22Rv1 (cell line): Measurements from ENCODE around the gene NUDT1.

Experiments
- H3K27ac ChIP-seq: fragments of 450-650 bp; 2 replicates; pipeline ENCODE4 v1.5.1; 2017
- CTCF ChIP-seq: fragments of 450-650 bp; IDR thresholded peaks from 2 replicates; pipeline ENCODE4 v1.5.1; 2017; ENCODE audit warnings: mild to moderate bottlenecking
- ZFX ChIP-seq: fragments of 450-650 bp; IDR thresholded peaks from 2 replicates; pipeline ENCODE4 v1.6.1; 2017; ENCODE audit warnings: antibody characterized with exemption, borderline replicate concordance

NUDT1 gene

GRCh38 chr7:2243458-2243857 lies 1.4 kb downstream of the NUDT1 start:
- TF ChIP-seq ZFX (no peak), CTCF (no peak)
- H3K27ac ChIP-seq = peak overlapping the region; percentile 77

- no peak overlapping the region for H3K27ac ChIP-seq
- no peak for TF ChIP-seq ZFX
- no peak for TF ChIP-seq CTCF
Observed at GRCh38 chr7:2244404-2244995, 2.5 kb downstream of the NUDT1 start.

GRCh38 chr7:2245883-2246675 lies 4.1 kb downstream of the NUDT1 start:
- no peak for TF ChIP-seq CTCF
- TF ChIP-seq ZFX = no peak
- H3K27ac ChIP-seq = no peak overlapping the region

- H3K27ac ChIP-seq = no peak overlapping the region
- TF ChIP-seq ZFX = no peak
- peak; percentile 94 for TF ChIP-seq CTCF
Observed at GRCh38 chr7:2247141-2247995, 5.3 kb downstream of the NUDT1 start.

- no peak for TF ChIP-seq CTCF
- TF ChIP-seq ZFX = no peak
- H3K27ac ChIP-seq = no peak overlapping the region
Observed at GRCh38 chr7:2248984-2249694, 7.1 kb downstream of the NUDT1 start.

- no peak for TF ChIP-seq CTCF
- TF ChIP-seq ZFX = no peak
- H3K27ac ChIP-seq = no peak overlapping the region
Observed at GRCh38 chr7:2249744-2250323, 7.8 kb downstream of the NUDT1 start.
